Measurements from ENCODE around the gene TNXB. TPM values are rescaled to one million over a fixed set of nuclear protein-coding genes. Genes with fewer than 3 reads are reported as not detected.
"Not testable (repeated sequence)": the region's sequence is repeated elsewhere in the genome, so short reads cannot be mapped to it uniquely, and the experiment has no call there.

TNXB gene
- total RNA-seq, 1 donor from 2014 or later = 10.3 TPM

DNA sequence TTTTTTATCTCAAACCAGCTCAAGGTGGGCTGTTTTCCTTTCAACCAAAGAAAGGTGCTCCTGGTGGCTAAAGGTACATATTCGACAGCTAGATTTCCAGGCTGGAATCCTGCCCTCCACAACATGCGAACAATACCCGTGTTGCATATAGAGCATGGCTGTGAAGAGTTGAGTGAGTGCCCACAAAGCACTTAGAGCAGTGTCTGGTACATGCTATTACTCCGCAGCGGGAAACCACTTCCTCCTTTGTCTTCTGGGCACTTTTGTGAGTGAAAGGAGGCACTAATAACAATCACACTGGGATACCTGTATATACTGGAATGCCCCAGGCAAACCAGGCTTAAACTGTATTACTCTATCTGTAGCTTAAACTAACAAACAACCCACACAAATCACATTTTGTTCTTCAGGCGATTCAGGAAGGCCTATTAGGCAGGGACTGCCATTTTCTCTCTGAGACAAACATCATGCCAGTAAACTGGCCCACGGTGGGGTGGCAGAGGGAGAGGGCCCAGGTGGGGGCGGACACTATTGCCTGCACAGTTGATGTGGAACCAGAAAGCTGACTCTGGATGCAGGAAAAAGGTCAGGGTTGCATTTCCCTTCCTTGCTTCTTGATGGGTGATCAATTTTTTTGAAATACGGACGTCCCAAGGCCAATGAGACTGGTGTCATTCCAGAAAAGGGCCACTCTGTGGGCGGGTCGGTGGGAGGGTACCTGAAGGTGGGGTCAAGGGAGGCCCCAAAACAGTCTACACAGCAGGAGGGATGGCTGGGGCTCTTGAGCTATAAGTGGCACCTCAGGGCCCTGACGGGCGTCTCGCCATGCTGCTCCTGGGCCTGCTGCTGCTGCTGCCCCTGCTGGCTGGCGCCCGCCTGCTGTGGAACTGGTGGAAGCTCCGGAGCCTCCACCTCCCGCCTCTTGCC is 71.3 kb downstream of the TNXB start, which contains the start of gene CYP21A2:
Gene CYP21A2 (plus strand): TSS at position 818 of the 927 bp plus-strand sequence. CDS start 8 bp downstream, at position 826.
- not testable (repeated sequence) for H3K4me1 Mint-ChIP-seq (ENCODE audit: low read depth); H3K4me3 Mint-ChIP-seq (ENCODE audit: low read depth); H3K27me3 Mint-ChIP-seq; DNase-seq (ENCODE audit: low spot score, unreplicated experiment); H3K27ac Mint-ChIP-seq; H3K36me3 Mint-ChIP-seq (ENCODE audit: insufficient read depth); H3K9me3 Mint-ChIP-seq (ENCODE audit: low read depth)

DNA sequence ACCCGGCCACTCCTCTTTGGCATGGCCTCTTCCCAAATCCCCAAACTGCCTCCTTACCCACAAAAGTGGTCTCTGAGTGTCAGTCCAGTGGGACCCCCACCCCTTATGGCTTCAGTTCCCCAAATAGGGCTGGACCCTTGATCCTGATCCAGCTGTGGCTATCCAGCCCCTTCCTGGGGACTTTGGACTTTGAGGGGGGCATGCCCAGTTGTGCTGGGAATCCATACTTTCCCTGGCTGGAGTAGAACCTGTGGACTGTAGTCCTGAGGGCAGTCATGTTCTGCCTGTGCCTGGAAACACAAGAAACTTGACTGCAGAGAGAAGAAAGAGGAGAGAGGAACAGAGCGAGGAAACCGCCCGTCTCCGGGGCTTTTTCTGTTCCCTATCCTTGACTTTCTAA is 72.0 kb downstream of the TNXB start:
- not testable (repeated sequence) for H3K9me3 Mint-ChIP-seq (ENCODE audit: low read depth); H3K27me3 Mint-ChIP-seq; H3K4me3 Mint-ChIP-seq (ENCODE audit: low read depth); H3K36me3 Mint-ChIP-seq (ENCODE audit: insufficient read depth); DNase-seq (ENCODE audit: low spot score, unreplicated experiment); H3K27ac Mint-ChIP-seq; H3K4me1 Mint-ChIP-seq (ENCODE audit: low read depth)

DNA sequence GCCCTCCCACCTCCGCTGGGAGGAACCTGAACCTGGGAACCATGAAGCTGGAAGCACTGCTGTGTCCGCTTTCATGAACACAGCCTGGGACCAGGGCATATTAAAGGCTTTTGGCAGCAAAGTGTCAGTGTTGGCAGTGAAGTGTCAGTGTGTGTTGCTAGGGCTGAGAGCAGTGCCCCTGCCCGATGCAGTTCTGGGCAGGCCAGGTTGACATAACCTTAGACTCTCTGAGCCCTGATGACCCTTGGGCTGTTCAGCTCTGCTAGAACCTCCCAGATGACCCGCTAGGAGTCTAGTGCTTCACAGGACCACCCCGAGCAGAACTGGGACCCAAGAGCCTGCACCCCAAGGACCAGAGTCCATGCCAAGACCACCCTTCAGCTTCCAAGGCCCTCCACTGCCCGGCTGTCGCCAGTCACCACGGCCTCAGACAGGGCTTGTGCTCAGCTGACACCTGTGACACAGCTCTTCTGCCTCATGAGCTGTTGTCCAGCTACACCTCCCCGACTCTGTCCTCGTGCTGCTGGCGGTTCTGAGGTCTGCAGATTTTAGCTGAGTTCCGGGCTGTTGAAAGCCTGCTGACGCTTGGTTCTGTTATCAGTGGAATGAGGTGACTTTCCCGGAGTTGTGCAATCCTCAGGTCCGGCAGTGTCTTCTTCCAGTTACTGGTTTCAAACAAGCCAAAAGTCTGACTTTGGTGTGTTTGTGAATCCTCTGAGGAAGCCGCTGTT is 73.7 kb downstream of the TNXB start:
- H3K4me3 Mint-ChIP-seq (ENCODE audit: low read depth); H3K27me3 Mint-ChIP-seq; H3K9me3 Mint-ChIP-seq (ENCODE audit: low read depth); DNase-seq (ENCODE audit: low spot score, unreplicated experiment); H3K4me1 Mint-ChIP-seq (ENCODE audit: low read depth); H3K36me3 Mint-ChIP-seq (ENCODE audit: insufficient read depth); H3K27ac Mint-ChIP-seq: not testable (repeated sequence)

DNA sequence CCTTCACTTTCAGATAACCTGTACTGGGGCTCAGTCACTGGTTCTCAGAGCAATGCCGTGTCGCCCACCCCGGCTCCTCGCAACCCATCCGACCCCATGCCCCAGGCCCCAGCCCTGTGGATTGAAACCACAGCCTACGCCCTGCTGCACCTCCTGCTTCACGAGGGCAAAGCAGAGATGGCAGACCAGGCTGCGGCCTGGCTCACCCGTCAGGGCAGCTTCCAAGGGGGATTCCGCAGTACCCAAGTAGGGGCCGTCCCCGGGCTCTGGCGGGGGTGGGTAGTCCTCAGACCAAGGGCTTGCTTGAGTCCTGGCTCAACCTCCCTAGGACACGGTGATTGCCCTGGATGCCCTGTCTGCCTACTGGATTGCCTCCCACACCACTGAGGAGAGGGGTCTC is 79.6 kb downstream of the TNXB start:
- not testable (repeated sequence) for H3K27me3 Mint-ChIP-seq; H3K36me3 Mint-ChIP-seq (ENCODE audit: insufficient read depth); DNase-seq (ENCODE audit: low spot score, unreplicated experiment); H3K4me3 Mint-ChIP-seq (ENCODE audit: low read depth); H3K4me1 Mint-ChIP-seq (ENCODE audit: low read depth); H3K27ac Mint-ChIP-seq; H3K9me3 Mint-ChIP-seq (ENCODE audit: low read depth)

DNA sequence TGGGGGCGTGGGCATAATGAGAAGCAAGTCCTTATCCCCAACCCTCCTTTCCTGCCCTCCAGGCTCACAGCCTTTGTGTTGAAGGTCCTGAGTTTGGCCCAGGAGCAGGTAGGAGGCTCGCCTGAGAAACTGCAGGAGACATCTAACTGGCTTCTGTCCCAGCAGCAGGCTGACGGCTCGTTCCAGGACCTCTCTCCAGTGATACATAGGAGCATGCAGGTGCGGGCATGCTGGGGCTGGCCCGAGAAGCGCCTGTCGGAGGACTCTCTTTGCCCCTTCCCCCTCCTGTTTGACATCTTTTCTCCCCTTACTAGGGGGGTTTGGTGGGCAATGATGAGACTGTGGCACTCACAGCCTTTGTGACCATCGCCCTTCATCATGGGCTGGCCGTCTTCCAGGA is 80.5 kb downstream of the TNXB start:
- not testable (repeated sequence) for H3K27ac Mint-ChIP-seq; H3K4me1 Mint-ChIP-seq (ENCODE audit: low read depth); H3K27me3 Mint-ChIP-seq; H3K4me3 Mint-ChIP-seq (ENCODE audit: low read depth); DNase-seq (ENCODE audit: low spot score, unreplicated experiment); H3K36me3 Mint-ChIP-seq (ENCODE audit: insufficient read depth); H3K9me3 Mint-ChIP-seq (ENCODE audit: low read depth)

DNA sequence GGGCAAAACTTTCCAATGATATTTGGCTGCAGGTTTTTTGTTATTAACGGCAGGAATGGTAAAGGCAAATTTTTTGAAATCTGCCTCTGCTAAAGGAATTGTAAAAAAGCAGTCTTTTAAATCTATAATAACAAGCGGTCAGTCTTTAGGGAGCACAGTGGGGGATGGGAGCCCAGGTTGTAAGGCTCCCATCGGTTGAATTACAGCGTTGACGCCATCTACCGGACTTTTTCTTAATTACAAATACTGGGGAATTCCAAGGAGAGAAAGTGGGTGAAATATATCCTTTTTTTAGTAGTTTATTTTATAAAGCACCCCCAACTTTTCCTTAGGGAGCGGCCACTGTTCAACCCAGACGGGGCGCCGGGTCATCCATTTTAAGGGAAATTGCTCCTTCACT is 87.0 kb downstream of the TNXB start:
- not testable (repeated sequence) for DNase-seq (ENCODE audit: low spot score, unreplicated experiment); H3K36me3 Mint-ChIP-seq (ENCODE audit: insufficient read depth); H3K9me3 Mint-ChIP-seq (ENCODE audit: low read depth); H3K4me3 Mint-ChIP-seq (ENCODE audit: low read depth); H3K27me3 Mint-ChIP-seq; H3K27ac Mint-ChIP-seq; H3K4me1 Mint-ChIP-seq (ENCODE audit: low read depth)

DNA sequence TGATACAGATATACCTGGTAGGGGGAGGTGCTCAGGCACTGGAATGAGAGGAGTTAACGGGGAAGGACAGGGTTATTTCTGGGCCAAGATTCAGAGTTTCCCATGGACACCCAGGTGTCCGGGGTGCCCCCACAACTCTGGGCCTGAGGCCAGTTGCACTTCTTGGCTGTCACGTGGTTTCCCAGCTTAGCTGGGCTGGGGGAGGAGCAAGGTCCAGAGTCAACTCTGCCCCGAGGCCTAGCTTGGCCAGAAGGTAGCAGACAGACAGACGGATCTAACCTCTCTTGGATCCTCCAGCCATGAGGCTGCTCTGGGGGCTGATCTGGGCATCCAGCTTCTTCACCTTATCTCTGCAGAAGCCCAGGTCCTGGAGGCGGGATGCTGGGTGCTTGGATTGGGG is 94.6 kb downstream of the TNXB start, which contains the start of gene C4B:
Gene C4B (plus strand): TSS at position 249 of the 400 bp plus-strand sequence. CDS start 51 bp downstream, at position 300.
- H3K4me3 Mint-ChIP-seq (ENCODE audit: low read depth); DNase-seq (ENCODE audit: low spot score, unreplicated experiment); H3K27me3 Mint-ChIP-seq; H3K4me1 Mint-ChIP-seq (ENCODE audit: low read depth); H3K9me3 Mint-ChIP-seq (ENCODE audit: low read depth); H3K36me3 Mint-ChIP-seq (ENCODE audit: insufficient read depth); H3K27ac Mint-ChIP-seq: not testable (repeated sequence)

DNA sequence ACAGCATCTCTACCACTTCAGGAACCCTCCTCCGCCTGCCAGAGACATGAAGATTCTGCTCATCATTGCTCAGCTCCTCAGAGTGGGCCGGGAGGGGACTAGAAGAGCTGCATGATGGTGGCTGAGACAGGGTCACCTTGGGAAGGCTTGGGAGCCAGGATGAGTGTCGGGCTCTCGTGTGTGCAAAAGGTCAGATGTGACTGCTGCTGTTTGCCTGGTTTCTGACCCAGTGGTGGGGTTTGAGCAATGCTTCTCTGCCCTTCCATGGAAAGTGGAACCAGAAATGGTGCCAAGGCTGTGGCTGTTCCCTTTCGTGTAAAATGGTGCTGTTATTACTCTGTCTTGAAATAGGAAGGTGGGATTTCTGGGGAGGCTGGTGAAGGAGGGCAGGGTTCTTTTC is 95.4 kb downstream of the TNXB start:
- not testable (repeated sequence) for H3K4me3 Mint-ChIP-seq (ENCODE audit: low read depth); H3K27ac Mint-ChIP-seq; H3K9me3 Mint-ChIP-seq (ENCODE audit: low read depth); H3K36me3 Mint-ChIP-seq (ENCODE audit: insufficient read depth); H3K4me1 Mint-ChIP-seq (ENCODE audit: low read depth); H3K27me3 Mint-ChIP-seq; DNase-seq (ENCODE audit: low spot score, unreplicated experiment)

DNA sequence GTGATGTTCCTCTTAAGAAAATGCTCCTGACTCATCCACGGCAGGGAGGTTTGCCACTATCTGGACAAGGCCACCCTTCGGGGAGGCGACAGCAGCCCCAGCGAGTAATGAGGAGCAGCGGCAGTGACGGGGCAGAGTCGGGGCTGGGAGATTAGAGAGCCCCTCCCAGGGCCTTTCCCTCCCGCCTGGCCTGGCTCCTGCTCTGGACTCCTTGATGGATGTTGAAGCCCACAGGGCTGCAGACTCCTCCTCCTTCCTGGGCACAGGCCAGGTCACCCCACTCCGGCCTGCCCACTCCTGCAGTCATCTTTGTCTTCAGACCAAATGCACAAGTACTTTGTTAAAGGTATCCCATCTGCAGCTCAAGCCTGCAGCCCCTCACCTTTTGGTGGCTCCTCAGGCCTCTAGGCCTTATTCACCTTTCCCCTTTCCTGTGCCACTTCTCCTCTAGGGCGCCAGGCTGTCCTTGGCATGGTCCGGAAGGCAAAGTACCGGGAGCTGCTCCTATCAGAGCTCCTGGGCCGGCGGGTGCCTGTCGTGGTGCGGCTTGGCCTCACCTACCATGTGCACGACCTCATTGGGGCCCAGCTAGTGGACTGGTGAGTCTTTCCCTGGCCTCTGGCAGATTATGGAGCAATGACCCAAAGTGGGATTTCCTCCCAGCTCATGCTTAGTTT is 96.1 kb downstream of the TNXB start:
- not testable (repeated sequence) for H3K36me3 Mint-ChIP-seq (ENCODE audit: insufficient read depth); DNase-seq (ENCODE audit: low spot score, unreplicated experiment); H3K9me3 Mint-ChIP-seq (ENCODE audit: low read depth); H3K4me1 Mint-ChIP-seq (ENCODE audit: low read depth); H3K27ac Mint-ChIP-seq; H3K4me3 Mint-ChIP-seq (ENCODE audit: low read depth); H3K27me3 Mint-ChIP-seq

DNA sequence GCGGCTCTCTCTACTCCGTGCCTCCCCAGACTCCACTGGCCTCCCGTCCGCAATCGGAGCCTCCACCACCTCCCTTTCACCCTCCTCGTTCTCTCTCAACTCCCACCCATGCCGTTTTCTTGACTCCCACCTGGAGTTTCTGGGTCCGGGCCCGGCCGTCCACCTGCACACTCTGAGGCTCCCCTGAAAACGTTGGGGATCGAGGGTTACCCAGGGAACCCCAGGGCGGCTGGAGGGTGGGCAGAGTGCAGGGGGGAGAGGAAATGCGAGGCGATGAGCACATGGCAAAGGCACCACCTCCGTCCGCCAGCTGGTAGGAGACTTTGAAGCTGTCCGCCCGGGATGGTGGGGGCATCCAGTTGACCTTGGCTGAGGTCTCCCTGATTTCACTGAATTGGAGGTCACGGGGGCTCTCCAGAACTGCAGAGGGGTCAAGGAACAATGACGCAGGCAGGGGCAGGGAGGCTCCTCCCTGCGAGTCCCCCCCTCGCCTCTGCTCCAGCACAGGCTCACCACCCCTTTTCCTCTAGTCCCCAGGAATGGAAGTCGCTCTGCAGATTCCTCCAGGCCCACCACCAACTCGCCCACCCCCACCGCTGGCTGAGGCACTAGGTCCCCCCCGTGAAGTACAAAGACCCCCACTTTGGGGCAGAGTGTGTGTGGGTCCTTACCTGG is 98.1 kb downstream of the TNXB start:
- not testable (repeated sequence) for H3K4me3 Mint-ChIP-seq (ENCODE audit: low read depth); H3K27ac Mint-ChIP-seq; H3K9me3 Mint-ChIP-seq (ENCODE audit: low read depth); H3K4me1 Mint-ChIP-seq (ENCODE audit: low read depth); H3K36me3 Mint-ChIP-seq (ENCODE audit: insufficient read depth); DNase-seq (ENCODE audit: low spot score, unreplicated experiment); H3K27me3 Mint-ChIP-seq

DNA sequence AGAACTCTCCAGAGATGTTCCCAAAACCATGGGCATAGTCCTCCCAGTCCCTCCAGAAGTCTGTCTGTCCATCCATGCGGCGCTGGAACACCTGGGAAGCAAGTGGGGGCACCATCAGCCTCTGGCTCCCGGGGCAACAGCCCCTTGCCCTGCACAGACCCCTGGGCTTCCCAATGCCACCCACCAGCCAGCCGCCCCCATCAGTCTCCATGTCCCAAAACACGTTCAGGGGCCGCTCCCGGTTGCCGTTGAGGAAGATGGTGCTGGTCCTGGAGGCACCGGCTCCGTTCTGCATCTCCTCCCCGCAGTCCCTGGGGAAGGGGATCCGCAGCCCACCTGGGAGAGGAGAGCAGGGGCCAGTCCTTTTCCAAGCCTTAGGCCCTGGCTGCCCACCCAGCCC is 99.6 kb downstream of the TNXB start:
- H3K4me3 Mint-ChIP-seq (ENCODE audit: low read depth); DNase-seq (ENCODE audit: low spot score, unreplicated experiment): not testable (repeated sequence)

DNA sequence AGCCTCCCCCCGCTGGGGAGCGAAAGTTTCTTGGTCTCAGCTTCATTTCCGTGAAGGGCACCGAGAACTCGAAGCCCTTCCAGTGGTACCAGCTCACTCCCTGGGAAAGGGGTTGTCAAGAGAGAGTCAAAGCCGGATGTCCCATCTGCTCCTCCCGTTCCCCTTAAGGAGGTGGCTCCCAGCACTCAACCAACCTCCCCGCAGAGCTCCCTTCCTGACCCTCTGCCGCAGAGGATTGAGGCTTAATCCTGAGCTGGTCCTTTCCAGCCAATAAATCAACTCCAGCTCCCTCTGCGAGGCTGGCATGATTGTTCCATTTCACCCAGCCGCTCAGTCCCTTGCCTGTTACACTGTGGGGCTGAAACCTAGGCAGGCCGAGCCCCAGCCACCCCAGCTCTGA is 100.5 kb downstream of the TNXB start:
- not testable (repeated sequence) for DNase-seq (ENCODE audit: low spot score, unreplicated experiment); H3K27me3 Mint-ChIP-seq; H3K4me1 Mint-ChIP-seq (ENCODE audit: low read depth); H3K36me3 Mint-ChIP-seq (ENCODE audit: insufficient read depth); H3K9me3 Mint-ChIP-seq (ENCODE audit: low read depth); H3K27ac Mint-ChIP-seq; H3K4me3 Mint-ChIP-seq (ENCODE audit: low read depth)

More for the DNA sequence above, 99.6 kb downstream of the TNXB start:
- not testable (repeated sequence) for H3K9me3 Mint-ChIP-seq (ENCODE audit: low read depth); H3K27ac Mint-ChIP-seq; H3K27me3 Mint-ChIP-seq; H3K36me3 Mint-ChIP-seq (ENCODE audit: insufficient read depth); H3K4me1 Mint-ChIP-seq (ENCODE audit: low read depth)
